GM21526 (cell line): ENCODE measurements around the gene SUFU.
"Not testable (repeated sequence)": the region's sequence is repeated elsewhere in the genome, so short reads cannot be mapped to it uniquely, and the experiment has no call there.

ENCODE experiments used
- ATAC-seq: cut with Tn5 transposase; IDR thresholded peaks from one replicate; pipeline ENCODE4 v1.9.1; 2021; ENCODE audit warnings: moderate library complexity; ENCODE audit not compliant: unreplicated experiment, low FRiP score

The SUFU gene

GRCh38 chr10:102476466-102477141 is 27.2 kb upstream of the SUFU start:
- no peak for ATAC-seq

- ATAC-seq: no peak
Observed at GRCh38 chr10:102479651-102480050, 24.1 kb upstream of the SUFU start.

- ATAC-seq: no peak
Observed at GRCh38 chr10:102480396-102480795, 23.4 kb upstream of the SUFU start.

- no peak for ATAC-seq
Observed at GRCh38 chr10:102484021-102484420, 19.8 kb upstream of the SUFU start.

GRCh38 chr10:102485093-102485784 is 18.5 kb upstream of the SUFU start:
- no peak for ATAC-seq

- no peak for ATAC-seq
Observed at GRCh38 chr10:102491136-102491535, 12.6 kb upstream of the SUFU start.

GRCh38 chr10:102492344-102492939 is 11.3 kb upstream of the SUFU start:
- ATAC-seq: no peak

GRCh38 chr10:102492983-102493382 is 10.8 kb upstream of the SUFU start:
- ATAC-seq: no peak

GRCh38 chr10:102493771-102494170 is 10.0 kb upstream of the SUFU start:
- no peak for ATAC-seq

GRCh38 chr10:102497545-102497944 is 6.2 kb upstream of the SUFU start:
- no peak for ATAC-seq

- no peak for ATAC-seq
Observed at GRCh38 chr10:102499356-102499755, 4.4 kb upstream of the SUFU start.

GRCh38 chr10:102500686-102501085 is 3.1 kb upstream of the SUFU start:
- ATAC-seq: not testable (repeated sequence)

GRCh38 chr10:102501201-102502028 is 2.4 kb upstream of the SUFU start:
- no peak for ATAC-seq

GRCh38 chr10:102502029-102502336 is 1.8 kb upstream of the SUFU start:
- peak; percentile 70 for ATAC-seq

GRCh38 chr10:102502337-102503151 is 1.2 kb upstream of the SUFU start, which contains the start of gene ACTR1A:
Gene ACTR1A (minus strand): TSS chr10:102502712. CDS start chr10:102502647, 65 bp downstream.
- ATAC-seq: peak; percentile 44

- no peak for ATAC-seq
Observed at GRCh38 chr10:102504179-102504975, 605 bp downstream of the SUFU start.

GRCh38 chr10:102504976-102505300 is 1.2 kb downstream of the SUFU start:
- no peak for ATAC-seq

GRCh38 chr10:102505462-102506115 is 1.8 kb downstream of the SUFU start:
- ATAC-seq: no peak

- no peak for ATAC-seq
Observed at GRCh38 chr10:102507521-102507920, 3.7 kb downstream of the SUFU start.
